SK-N-SH (cell line): ENCODE measurements around the gene NEK8. TPM values are rescaled to one million over a fixed set of nuclear protein-coding genes. Genes with fewer than 3 reads are reported as not detected.

ENCODE experiments used
- CTCF ChIA-PET: fragments of 300-600, 350-600 bp; formaldehyde crosslinking; extraction: SDS; loops from one replicate; lab custom pipeline; 2021; lab: Yijun Ruan, JAX
- POLR2A ChIA-PET: fragments of 350-600 bp; sonication (Branson Sonifier 250); formaldehyde crosslinking; extraction: SDS; loops from one replicate; lab custom pipeline; 2020; ENCODE audit warnings: antibody characterized with exemption, inconsistent platforms; lab: Yijun Ruan, JAX
- DNase-seq: peaks from one replicate; pipeline ENCODE4 v3.0.0; 2012
- H2AFZ ChIP-seq: fragments of 200-600 bp; sonication (generic); 2 replicates; pipeline ENCODE4 v1.8.1; 2016; ENCODE audit warnings: antibody characterized with exemption, mild to moderate bottlenecking, low read depth
- H3F3A ChIP-seq: fragments of 200-600 bp; sonication (generic); replicated peaks from 2 replicates; pipeline ENCODE3; 2016; ENCODE audit warnings: antibody characterized with exemption, mild to moderate bottlenecking; ENCODE audit not compliant: insufficient read depth
- H3K27ac ChIP-seq, 2 experiments: fragments of 200-500 bp in 1 of 2; fragments of 200-600 bp in 1 of 2; sonication (Bioruptor generic) in 1 of 2; sonication (generic), shearing (Covaris generic) in 1 of 2; 2 replicates each; pipeline versions ENCODE4 v1.5.1 to v1.6.1; 2014 to 2016; ENCODE audit warnings: low read depth in 2 of 2, inconsistent platforms in 1 of 2, low read length in 1 of 2, mild to moderate bottlenecking in 1 of 2, mixed read lengths in 1 of 2
- H3K27me3 ChIP-seq: fragments of 200-600 bp; sonication (generic), shearing (Covaris generic); 2 replicates; pipeline ENCODE4 v1.6.1; 2016; ENCODE audit warnings: mixed run types; ENCODE audit not compliant: insufficient read depth
- H3K36me3 ChIP-seq, 2 experiments: fragments of 200-500 bp in 1 of 2; fragments of 200-600 bp in 1 of 2; sonication (Bioruptor generic) in 1 of 2; sonication (generic) in 1 of 2; replicated peaks in 1 of 2; 2 replicates each; pipeline versions ENCODE3 to v1.5.1; 2014 to 2016; ENCODE audit warnings: low read length in 1 of 2, mild to moderate bottlenecking in 1 of 2; ENCODE audit not compliant: insufficient read depth in 2 of 2, control insufficient read depth in 1 of 2
- H3K4me1 ChIP-seq, 2 experiments: fragments of 200-500 bp in 1 of 2; fragments of 200-600 bp in 1 of 2; sonication (Bioruptor generic) in 1 of 2; sonication (generic), shearing (Covaris generic) in 1 of 2; 2 replicates each; pipeline versions ENCODE4 v1.5.1 to v1.6.1; 2014 to 2016; ENCODE audit warnings: low read depth in 1 of 2, low read length in 1 of 2, mixed run types in 1 of 2; ENCODE audit not compliant: insufficient read depth in 2 of 2, control insufficient read depth in 1 of 2
- H3K4me2 ChIP-seq: fragments of 200-600 bp; sonication (generic), shearing (Covaris generic); 2 replicates; pipeline ENCODE4 v1.6.1; 2017; ENCODE audit warnings: mixed run types
- H3K4me3 ChIP-seq, 2 experiments: fragments of 200-500 bp in 1 of 2; fragments of 200-600 bp in 1 of 2; sonication (Bioruptor generic) in 1 of 2; sonication (generic), shearing (Covaris generic) in 1 of 2; 2 replicates each; pipeline versions ENCODE4 v1.5.1 to v1.8.1; 2014 to 2016; ENCODE audit warnings: low read depth in 2 of 2, inconsistent platforms in 1 of 2, low read length in 1 of 2, mild to moderate bottlenecking in 1 of 2, mixed read lengths in 1 of 2, moderate library complexity in 1 of 2
- H3K79me2 ChIP-seq: fragments of 200-600 bp; sonication (generic); 2 replicates; pipeline ENCODE4 v1.8.1; 2017; ENCODE audit warnings: mild to moderate bottlenecking; ENCODE audit not compliant: insufficient read depth
- H3K9ac ChIP-seq: fragments of 200-600 bp; sonication (generic); 2 replicates; pipeline ENCODE4 v1.6.1; 2017; ENCODE audit warnings: mixed run types
- H3K9me2 ChIP-seq: fragments of 200-600 bp; sonication (generic); 2 replicates; pipeline ENCODE4 v1.6.1; 2017; ENCODE audit warnings: mixed run types
- H3K9me3 ChIP-seq: fragments of 200-600 bp; sonication (generic); 2 replicates; pipeline ENCODE4 v1.6.1; 2017; ENCODE audit warnings: mixed run types, mild to moderate bottlenecking, moderate library complexity
- H4K20me1 ChIP-seq: fragments of 200-600 bp; sonication (generic); 2 replicates; pipeline ENCODE4 v1.6.1; 2017; ENCODE audit warnings: mild to moderate bottlenecking, mixed run types; ENCODE audit not compliant: insufficient read depth
- CHD2 ChIP-seq: fragments of 150-350 bp; IDR thresholded peaks from 2 replicates; pipeline ENCODE4 v1.6.1; 2018; ENCODE audit warnings: low read length; ENCODE audit not compliant: partially characterized antibody
- EP300 ChIP-seq, 2 experiments: IDR thresholded peaks; 2 replicates each; pipeline versions ENCODE4 v1.4.0 to v1.6.1; 2012; ENCODE audit warnings: borderline replicate concordance in 1 of 2, low read depth in 1 of 2, low read length in 1 of 2
- EZH2phosphoT487 ChIP-seq: fragments of 200-600 bp; sonication (generic); IDR thresholded peaks from 2 replicates; pipeline ENCODE4 v1.6.1; 2017; ENCODE audit warnings: low read depth, mixed run types, mild to moderate bottlenecking, antibody characterized with exemption, moderate library complexity, borderline replicate concordance
- FOSL2 ChIP-seq: IDR thresholded peaks from 2 replicates; pipeline ENCODE4 v1.4.0; 2012; ENCODE audit warnings: low read depth, mild to moderate bottlenecking, moderate library complexity, borderline replicate concordance
- FOXJ3 ChIP-seq: sonication (generic); formaldehyde crosslinking; IDR thresholded peaks from 2 replicates; pipeline ENCODE4 v1.5.1; 2020; ENCODE audit warnings: mild to moderate bottlenecking, missing genetic modification reagents
- GABPA ChIP-seq: IDR thresholded peaks from 2 replicates; pipeline ENCODE4 v1.4.0; 2012; ENCODE audit warnings: low read depth, mild to moderate bottlenecking
- GATA2 ChIP-seq: sonication (generic); formaldehyde crosslinking; IDR thresholded peaks from 2 replicates; pipeline ENCODE4 v1.5.0; 2020; ENCODE audit warnings: mild to moderate bottlenecking, missing genetic modification reagents
- JUND ChIP-seq: IDR thresholded peaks from 2 replicates; pipeline ENCODE4 v1.4.0; 2012
- MEF2A ChIP-seq: IDR thresholded peaks from 2 replicates; pipeline ENCODE4 v1.4.0; 2012; ENCODE audit warnings: low read depth, borderline replicate concordance
- MXI1 ChIP-seq: IDR thresholded peaks from 2 replicates; pipeline ENCODE4 v1.6.1; 2012; ENCODE audit warnings: mild to moderate bottlenecking, low read depth, low read length, improper control_type of control experiment
- REST ChIP-seq: IDR thresholded peaks from 2 replicates; pipeline ENCODE4 v1.6.1; 2012; ENCODE audit warnings: mild to moderate bottlenecking, low read depth, low read length, moderate library complexity
- RFX5 ChIP-seq: IDR thresholded peaks from 2 replicates; pipeline ENCODE4 v1.6.1; 2012; ENCODE audit warnings: mild to moderate bottlenecking, improper control_type of control experiment, low read length
- RXRA ChIP-seq: IDR thresholded peaks from 2 replicates; pipeline ENCODE4 v1.4.0; 2012; ENCODE audit warnings: low read depth, mild to moderate bottlenecking, borderline replicate concordance
- SIN3A ChIP-seq: IDR thresholded peaks from 2 replicates; pipeline ENCODE4 v1.6.1; 2012; ENCODE audit warnings: low read depth, mild to moderate bottlenecking, low read length, moderate library complexity, borderline replicate concordance
- SMC3 ChIP-seq: IDR thresholded peaks from 2 replicates; pipeline ENCODE4 v1.6.1; 2012; ENCODE audit warnings: low read depth, low read length, improper control_type of control experiment
- TCF12 ChIP-seq: IDR thresholded peaks from 2 replicates; pipeline ENCODE4 v1.4.0; 2012
- USF2 ChIP-seq: fragments of 150-350 bp; IDR thresholded peaks from 2 replicates; pipeline ENCODE4 v1.6.1; 2017; ENCODE audit warnings: antibody characterized with exemption, low read length, low read depth, borderline replicate concordance
- WGBS: methylation state at CpG from one replicate; pipeline ENCODE4 v1.1.6; 2017; ENCODE audit warnings: low lambda C conversion rate; 5-methylcytosine and 5-hydroxymethylcytosine counted together
- polyA plus RNA-seq, 3 experiments: library from polyadenylated mRNA; depleted of rRNA; stranded (reverse); fragments of >200 nt; gene quantifications; 2 replicates each; pipeline ENCODE4 v1.2.3, GENCODE V29; 2012
- TF ChIP-seq, protein P1 (sequence below): IDR thresholded peaks from 2 replicates; pipeline ENCODE4; 2012

The NEK8 gene
- polyA plus RNA-seq, 1 of the 3 experiments (the other 2 are of a cell fraction) = 6.0 TPM

DNA sequence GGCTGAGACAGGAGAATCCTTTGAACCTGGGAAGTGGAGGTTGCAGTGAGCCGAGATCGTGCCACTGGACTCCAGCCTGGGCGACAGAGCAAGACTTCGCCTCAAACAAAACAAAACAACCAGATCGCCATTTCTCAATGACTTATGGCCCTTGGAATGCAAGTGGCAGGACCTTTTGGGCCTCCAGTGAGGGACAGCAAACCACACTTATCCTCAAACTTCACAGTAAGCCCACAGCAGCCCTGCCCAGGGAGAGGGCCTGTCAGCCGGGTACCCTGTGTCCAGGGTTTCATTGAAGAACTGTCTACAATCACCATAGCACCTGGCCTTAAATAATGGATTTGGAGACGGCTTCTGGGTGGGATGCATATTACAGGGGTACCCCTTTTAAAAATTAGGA is 26.9 kb downstream of the NEK8 start:
- DNase-seq = no peak
- H4K20me1 ChIP-seq = peaks cover 17% of the 10 kb centered on the region
- no peaks in the 10 kb centered on the region for H3K27me3 ChIP-seq
- WGBS = 93% methylated on average over 7 of the region's 7 CpGs
- H3K36me3 ChIP-seq = peaks cover 27 to 34% of the 10 kb centered on the region in 2 experiments
- H3K27ac ChIP-seq = no peak overlapping the region
- H3F3A ChIP-seq = peaks cover 35% of the 10 kb centered on the region
- no peaks in the 10 kb centered on the region for H3K9me3 ChIP-seq
- CTCF ChIA-PET = interaction anchor here (20.4 kb wide), 1 partner anchor 31 kb away, joined by 612 read pairs; the partner anchor contains the start of genes NEK8, RPL23A and TLCD1
- H2AFZ ChIP-seq = no peak overlapping the region
- peaks cover 13% of the 10 kb centered on the region; the same call in 1 of the 2 replicates for H3K79me2 ChIP-seq
- H3K9me2 ChIP-seq = no peaks in the 10 kb centered on the region
- H3K4me1 ChIP-seq = peaks cover 2 to 10% of the 10 kb centered on the region in 2 experiments; a peak in 3 of 4 replicates
- TF ChIP-seq GATA2 (CRISPR knock-in tag) (no peak), USF2 (no peak), MEF2A (no peak), EP300 (IDR thresholded peaks at IDR 0.05; ENCODE audit: borderline replicate concordance in 1 of 2, low read depth in 1 of 2, low read length in 1 of 2) (no peak), TCF12 (no peak), SIN3A (no peak), MXI1 (no peak), GABPA (no peak), FOXJ3 (CRISPR knock-in tag) (no peak), FOSL2 (no peak), CHD2 (no peak), SMC3 (no peak), REST (no peak), RFX5 (no peak), RXRA (no peak), EZH2phosphoT487 (no peak), JUND (no peak)
- TF ChIP-seq, protein P1, sequence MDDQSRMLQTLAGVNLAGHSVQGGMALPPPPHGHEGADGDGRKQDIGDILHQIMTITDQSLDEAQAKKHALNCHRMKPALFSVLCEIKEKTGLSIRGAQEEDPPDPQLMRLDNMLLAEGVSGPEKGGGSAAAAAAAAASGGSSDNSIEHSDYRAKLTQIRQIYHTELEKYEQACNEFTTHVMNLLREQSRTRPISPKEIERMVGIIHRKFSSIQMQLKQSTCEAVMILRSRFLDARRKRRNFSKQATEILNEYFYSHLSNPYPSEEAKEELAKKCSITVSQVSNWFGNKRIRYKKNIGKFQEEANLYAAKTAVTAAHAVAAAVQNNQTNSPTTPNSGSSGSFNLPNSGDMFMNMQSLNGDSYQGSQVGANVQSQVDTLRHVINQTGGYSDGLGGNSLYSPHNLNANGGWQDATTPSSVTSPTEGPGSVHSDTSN = no peak
- TF ChIP-seq, all 33 proteins: peak for 0
- POLR2A ChIA-PET = no interaction called here
- Histone ChIP-seq H3K4me2 (no peak overlapping the region), H3K4me3 (no peak overlapping the region), H3K9ac (no peak overlapping the region)
